AG04449 (cell line): ENCODE results near the gene PGP.

ENCODE experiments used
- CTCF ChIA-PET: fragments of 350-600 bp; formaldehyde crosslinking; extraction: SDS; loops from one replicate; lab custom pipeline; 2021; ENCODE audit warnings: antibody characterized with exemption; lab: Yijun Ruan, JAX
- POLR2A ChIA-PET: fragments of 400-600, 350-600 bp; formaldehyde crosslinking; extraction: SDS; loops from one replicate; lab custom pipeline; 2020; ENCODE audit warnings: antibody characterized with exemption, inconsistent platforms; lab: Yijun Ruan, JAX
- DNase-seq: peaks from one replicate; pipeline ENCODE4 v3.0.0-alpha.2; 2010; ENCODE audit warnings: low read depth, low spot score
- H3K4me3 ChIP-seq: 2 replicates; pipeline ENCODE4 v1.5.1; 2011; ENCODE audit warnings: low read depth, mild to moderate bottlenecking, control low read depth, low read length
- TF ChIP-seq, protein P1 (sequence below): IDR thresholded peaks from one replicate; pipeline ENCODE4 v1.5.1; 2011; ENCODE audit warnings: mild to moderate bottlenecking, moderate library complexity, low read length, control low read depth, inconsistent platforms; ENCODE audit not compliant: insufficient read depth; ENCODE audit errors: missing control alignments

PGP gene

DNA sequence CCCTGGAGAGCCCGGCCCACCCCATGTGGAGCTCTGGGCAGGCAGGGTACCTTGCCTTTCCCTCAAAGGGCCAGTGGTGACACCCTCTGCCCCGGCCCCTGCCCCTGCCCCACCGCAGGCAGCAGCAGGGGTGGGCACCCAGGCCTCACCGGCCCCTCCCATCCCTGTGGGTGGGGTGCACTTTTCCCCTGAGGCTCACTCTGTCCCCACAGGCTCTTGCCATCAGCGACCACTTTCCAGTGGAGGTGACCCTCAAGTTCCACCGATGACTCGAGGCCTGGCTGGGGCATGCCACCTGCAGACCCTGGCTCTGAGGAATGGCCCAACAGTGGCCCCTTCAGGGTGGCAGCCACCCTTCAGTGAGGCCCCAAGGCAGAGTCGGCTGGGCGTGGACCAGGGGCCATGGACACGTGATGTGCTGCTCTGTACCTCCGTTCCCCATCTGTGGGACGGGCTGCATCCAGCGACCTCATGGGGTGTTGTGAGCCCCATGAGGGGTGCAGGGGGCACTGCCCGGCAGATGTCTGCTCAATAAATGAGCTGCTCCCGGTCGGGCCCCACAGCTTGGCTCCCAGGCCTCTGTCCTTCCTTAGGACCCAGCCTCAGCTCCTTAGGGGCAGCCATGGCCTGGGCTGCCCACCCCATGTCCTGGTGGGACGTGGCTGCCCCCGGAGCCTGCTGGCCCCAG is 23.7 kb upstream of the PGP start:
- CTCF ChIA-PET = interaction anchor here (1.2 kb wide), 1 partner anchor 12 kb away, joined by 6 read pairs; the partner anchor contains the start of gene ECI1
- no peak overlapping the region for H3K4me3 ChIP-seq
- POLR2A ChIA-PET = interaction anchor here (0.7 to 1.1 kb wide), 3 partner anchors 12 to 20 kb away, joined by 3 to 5 read pairs (median 4); partner anchors contain the start of gene ECI1
- TF ChIP-seq, protein P1, sequence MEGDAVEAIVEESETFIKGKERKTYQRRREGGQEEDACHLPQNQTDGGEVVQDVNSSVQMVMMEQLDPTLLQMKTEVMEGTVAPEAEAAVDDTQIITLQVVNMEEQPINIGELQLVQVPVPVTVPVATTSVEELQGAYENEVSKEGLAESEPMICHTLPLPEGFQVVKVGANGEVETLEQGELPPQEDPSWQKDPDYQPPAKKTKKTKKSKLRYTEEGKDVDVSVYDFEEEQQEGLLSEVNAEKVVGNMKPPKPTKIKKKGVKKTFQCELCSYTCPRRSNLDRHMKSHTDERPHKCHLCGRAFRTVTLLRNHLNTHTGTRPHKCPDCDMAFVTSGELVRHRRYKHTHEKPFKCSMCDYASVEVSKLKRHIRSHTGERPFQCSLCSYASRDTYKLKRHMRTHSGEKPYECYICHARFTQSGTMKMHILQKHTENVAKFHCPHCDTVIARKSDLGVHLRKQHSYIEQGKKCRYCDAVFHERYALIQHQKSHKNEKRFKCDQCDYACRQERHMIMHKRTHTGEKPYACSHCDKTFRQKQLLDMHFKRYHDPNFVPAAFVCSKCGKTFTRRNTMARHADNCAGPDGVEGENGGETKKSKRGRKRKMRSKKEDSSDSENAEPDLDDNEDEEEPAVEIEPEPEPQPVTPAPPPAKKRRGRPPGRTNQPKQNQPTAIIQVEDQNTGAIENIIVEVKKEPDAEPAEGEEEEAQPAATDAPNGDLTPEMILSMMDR = no peak
- no peak for DNase-seq

DNA sequence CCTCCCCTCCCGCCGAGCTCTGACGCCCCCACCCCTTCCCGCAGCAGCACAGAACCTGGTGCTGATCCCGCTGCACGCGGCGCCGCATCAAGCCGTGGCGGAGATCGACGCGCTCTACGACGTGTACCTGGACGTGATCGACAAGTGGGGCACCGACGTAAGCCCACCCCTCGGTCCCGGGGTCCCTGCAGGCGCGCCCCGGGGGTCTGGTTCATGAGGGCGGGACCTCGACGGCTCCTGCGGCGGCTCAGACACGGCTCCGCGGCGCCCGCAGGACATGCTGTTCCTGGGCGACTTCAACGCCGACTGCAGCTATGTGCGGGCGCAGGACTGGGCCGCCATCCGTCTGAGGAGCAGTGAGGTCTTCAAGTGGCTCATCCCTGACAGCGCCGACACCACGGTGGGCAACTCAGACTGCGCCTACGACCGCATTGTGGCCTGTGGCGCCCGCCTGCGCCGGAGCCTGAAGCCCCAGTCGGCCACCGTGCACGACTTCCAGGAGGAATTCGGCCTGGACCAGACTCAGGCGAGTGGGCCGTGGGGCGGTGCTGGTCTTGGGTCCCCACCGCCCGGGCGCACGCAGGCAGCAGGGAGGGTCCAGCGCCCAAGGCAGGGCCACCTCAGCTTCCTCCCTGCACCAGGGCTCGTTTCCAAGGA is 23.0 kb upstream of the PGP start:
- CTCF ChIA-PET = interaction anchor here (1.2 kb wide), 1 partner anchor 13 kb away, joined by 6 read pairs; the partner anchor contains the start of gene ECI1
- no peak overlapping the region for H3K4me3 ChIP-seq
- POLR2A ChIA-PET = no interaction called here
- TF ChIP-seq, protein P1 = no peak
- no peak for DNase-seq

DNA sequence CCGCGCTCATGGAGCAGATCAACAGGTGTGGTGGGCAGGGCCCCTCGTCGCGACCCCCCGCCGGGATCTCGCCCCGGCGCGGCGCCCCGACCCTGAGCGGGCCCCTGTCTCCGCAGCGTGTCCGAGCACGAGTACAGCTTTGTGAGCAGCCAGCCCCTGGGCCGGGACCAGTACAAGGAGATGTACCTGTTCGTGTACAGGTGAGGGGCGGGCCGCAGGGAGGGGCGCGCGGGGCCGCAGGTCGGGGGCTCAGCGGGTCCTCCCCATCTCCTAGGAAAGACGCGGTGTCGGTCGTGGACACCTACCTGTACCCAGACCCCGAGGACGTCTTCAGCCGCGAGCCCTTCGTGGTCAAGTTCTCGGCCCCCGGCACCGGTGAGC is 22.5 kb upstream of the PGP start:
- H3K4me3 ChIP-seq = no peak overlapping the region
- POLR2A ChIA-PET = no interaction called here
- no peak for DNase-seq
- CTCF ChIA-PET = no interaction called here
- TF ChIP-seq, protein P1 = no peak

DNA sequence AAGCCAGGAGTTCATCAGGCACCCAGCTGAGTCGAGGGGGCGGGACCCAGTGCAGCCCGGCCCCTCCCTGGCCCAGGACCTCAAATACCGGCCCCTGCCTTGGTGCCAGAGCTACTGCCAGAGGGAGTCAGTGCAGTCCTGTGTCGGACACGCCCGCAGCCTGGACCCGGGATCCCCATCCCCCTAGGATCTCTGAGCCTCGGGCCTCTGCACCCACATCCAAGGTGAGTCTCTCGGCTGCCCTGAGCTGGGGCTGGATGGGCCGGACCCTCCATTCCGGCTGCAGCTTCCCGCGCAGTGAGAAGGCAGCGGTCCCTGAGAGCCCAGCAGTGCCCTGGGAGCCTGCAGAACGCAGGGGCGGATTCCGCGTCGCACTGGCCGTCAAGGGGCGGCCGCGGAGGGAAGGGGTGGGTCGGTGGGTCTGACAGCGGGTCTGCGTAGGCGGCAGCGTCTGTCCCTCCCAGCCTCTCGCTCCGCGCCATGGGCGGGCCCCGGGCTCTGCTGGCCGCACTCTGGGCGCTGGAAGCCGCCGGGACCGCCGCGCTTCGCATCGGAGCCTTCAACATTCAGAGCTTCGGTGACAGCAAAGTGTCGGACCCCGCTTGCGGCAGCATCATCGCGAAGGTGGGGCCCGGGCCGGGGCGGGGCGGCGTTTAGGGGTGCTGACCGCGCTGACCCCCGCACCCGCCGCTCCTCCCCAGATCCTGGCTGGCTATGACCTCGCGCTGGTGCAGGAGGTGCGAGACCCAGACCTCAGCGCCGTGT is 21.9 kb upstream of the PGP start, which contains the start of gene DNASE1L2:
Gene DNASE1L2, plus strand, starts transcription at position 108 of the 765 bp plus-strand sequence. Its CDS starts 373 bp downstream, at position 481.
- peak within 1 kb of the TSS; percentile 12; the same call in 1 of the 2 replicates for H3K4me3 ChIP-seq
- DNase-seq = no peak
- CTCF ChIA-PET = no interaction called here
- POLR2A ChIA-PET = interaction anchor here (1.1 kb wide), 1 partner anchor 15 kb away, joined by 7 read pairs; the partner anchor contains the start of gene ECI1
- TF ChIP-seq, protein P1 = no peak

DNA sequence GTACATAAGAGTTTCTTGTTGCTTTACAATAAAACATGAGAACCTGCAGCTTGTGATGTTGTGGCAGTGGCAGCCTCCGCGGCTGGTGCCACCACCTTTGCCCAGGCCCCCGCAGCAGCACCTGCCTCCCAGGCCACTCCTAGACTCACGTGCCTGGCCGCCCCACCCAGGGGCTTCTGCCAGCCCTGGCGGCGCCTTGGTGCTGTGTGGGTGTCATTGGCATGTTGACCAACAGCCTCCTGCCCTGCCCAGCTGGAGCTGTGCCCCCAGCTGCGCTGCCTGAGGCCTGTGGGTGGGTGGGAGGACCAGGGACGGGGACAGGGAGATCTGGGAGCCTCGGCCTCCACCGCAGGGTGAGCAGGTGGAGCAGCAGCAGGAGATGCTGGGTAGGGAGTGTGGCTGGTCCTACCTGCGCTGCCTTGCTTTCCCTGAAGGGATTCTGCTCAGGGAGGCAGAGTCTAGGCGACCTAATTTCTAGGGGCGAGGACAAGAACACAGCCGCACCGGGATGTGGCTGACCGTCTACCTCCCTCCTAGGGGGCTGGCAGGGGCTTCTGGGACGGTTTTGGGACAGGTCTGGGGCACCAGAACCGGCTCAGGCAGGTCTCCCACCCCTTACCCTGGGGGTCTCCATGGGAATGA is 21.2 kb upstream of the PGP start:
- no peak for DNase-seq
- TF ChIP-seq, protein P1 = no peak
- CTCF ChIA-PET = no interaction called here
- no peak overlapping the region for H3K4me3 ChIP-seq
- POLR2A ChIA-PET = interaction anchor here (1.1 kb wide), 1 partner anchor 16 kb away, joined by 7 read pairs; the partner anchor contains the start of gene ECI1
